K562 (cell line): Measurements from ENCODE around the gene KRR1. TPM values are rescaled to one million over a fixed set of nuclear protein-coding genes. Genes with fewer than 3 reads are reported as not detected.

ENCODE experiments used
- ATAC-seq: fragments of 200-7000 bp; cut with Tn5 transposase; 3 replicates; pipeline ENCODE4 v1.9.1; 2020; ENCODE audit warnings: moderate library complexity
- BruUV-seq: library from RNA; stranded (reverse); fragments of 400-500 nt; replicated peaks from 2 replicates; lab custom pipeline; 2021; lab: Mats Ljungman, UMichigan
- CTCF ChIA-PET: fragments of 300-600 bp; formaldehyde crosslinking; extraction: SDS; loops from one replicate; lab custom pipeline; 2021; ENCODE audit warnings: low intra/inter-chr PET ratio; lab: Yijun Ruan, JAX
- POLR2A ChIA-PET: fragments of 300-600, 350-650 bp; sonication (Branson Sonifier 250); formaldehyde crosslinking; extraction: SDS; loops from one replicate; lab custom pipeline; 2021; ENCODE audit warnings: antibody characterized with exemption, inconsistent platforms; lab: Yijun Ruan, JAX
- DNase-seq, 4 experiments: peaks; one replicate each; pipeline versions ENCODE4 v3.0.0 to v3.0.0-alpha.2; 2011 to 2018; ENCODE audit warnings: low spot score in 3 of 4, mixed read lengths in 3 of 4; ENCODE audit errors: extremely low read depth in 1 of 4
- FAIRE-seq: peaks from 2 replicates; lab custom pipeline; 2011; peaks lifted over from hg19 to GRCh38; lab: Jason Lieb, UNC
- H2AFZ ChIP-seq: 2 replicates; pipeline ENCODE4 v1.6.0; 2011; ENCODE audit warnings: low read depth, low read length, control low read depth, inconsistent platforms
- H3K27ac ChIP-seq: fragments of 200-600 bp; 3 replicates; pipeline ENCODE4 v1.8.0; 2011; ENCODE audit warnings: low read depth, mild to moderate bottlenecking, control low read depth, inconsistent platforms, low read length, moderate library complexity, mixed read lengths; ENCODE audit errors: extremely low read depth
- H3K27me3 ChIP-seq, 2 experiments: fragments of 300-600 bp in 1 of 2; 2 replicates in 1 of 2; 3 replicates in 1 of 2; pipeline versions ENCODE4 v1.6.0 to v1.8.0; 2011; ENCODE audit warnings: inconsistent platforms in 2 of 2, low read length in 2 of 2, mild to moderate bottlenecking in 1 of 2, mixed read lengths in 1 of 2, moderate library complexity in 1 of 2; ENCODE audit not compliant: control insufficient read depth in 2 of 2, insufficient read depth in 2 of 2
- H3K36me3 ChIP-seq: fragments of 300-600 bp; 3 replicates; pipeline ENCODE4 v1.8.0; 2011; ENCODE audit warnings: mild to moderate bottlenecking, low read length, inconsistent platforms; ENCODE audit not compliant: control insufficient read depth, insufficient read depth
- H3K4me1 ChIP-seq, 2 experiments: fragments of 200-600 bp in 1 of 2; replicated peaks in 1 of 2; 2 replicates in 1 of 2; 3 replicates in 1 of 2; pipeline versions ENCODE4 v1.5.1 to v1.8.0; 2011; ENCODE audit warnings: inconsistent platforms in 2 of 2, low read length in 2 of 2, mild to moderate bottlenecking in 1 of 2, mixed read lengths in 1 of 2, moderate library complexity in 1 of 2; ENCODE audit not compliant: control insufficient read depth in 2 of 2, insufficient read depth in 2 of 2
- H3K4me2 ChIP-seq: 2 replicates; pipeline ENCODE4 v1.6.1; 2011; ENCODE audit warnings: low read length, control low read depth, inconsistent platforms, mixed read lengths; ENCODE audit not compliant: insufficient read depth
- H3K4me3 ChIP-seq: fragments of 200-600 bp; sonication (generic), shearing (Covaris generic); 2 replicates; pipeline ENCODE4 v1.5.1; 2016; ENCODE audit warnings: control low read depth, inconsistent platforms
- H3K79me2 ChIP-seq: fragments of 200-600 bp; 3 replicates; pipeline ENCODE4 v1.8.0; 2011; ENCODE audit warnings: low read length, inconsistent platforms; ENCODE audit not compliant: control insufficient read depth, insufficient read depth
- H3K9ac ChIP-seq, 2 experiments: 2 replicates each; pipeline versions ENCODE4 v1.6.0 to v1.6.1; 2011; ENCODE audit warnings: low read depth in 2 of 2, low read length in 2 of 2, control low read depth in 1 of 2, inconsistent platforms in 1 of 2, mild to moderate bottlenecking in 1 of 2, mixed read lengths in 1 of 2; ENCODE audit not compliant: insufficient read depth in 1 of 2
- H3K9me1 ChIP-seq: one replicate; pipeline ENCODE4 v1.6.0; 2011; ENCODE audit warnings: inconsistent platforms, mild to moderate bottlenecking, low read length, moderate library complexity; ENCODE audit not compliant: control insufficient read depth, insufficient read depth
- H3K9me3 ChIP-seq: replicated peaks from 2 replicates; pipeline ENCODE4 v1.5.1; 2011; ENCODE audit warnings: low read depth, low read length, inconsistent platforms; ENCODE audit not compliant: control insufficient read depth, insufficient read depth
- H4K20me1 ChIP-seq: replicated peaks from 2 replicates; pipeline ENCODE4 v1.6.1; 2011; ENCODE audit warnings: low read length, inconsistent platforms, mixed read lengths; ENCODE audit not compliant: control insufficient read depth, insufficient read depth
- ATF3 ChIP-seq, 2 experiments: fragments of 450-650 bp in 1 of 2; sonication (generic) in 1 of 2; formaldehyde crosslinking in 1 of 2; IDR thresholded peaks in 1 of 2; conservative IDR thresholded peaks in 1 of 2; 2 replicates each; pipeline versions ENCODE4 v1.6.1 to v1.8.1; 2016 to 2023; ENCODE audit warnings: mild to moderate bottlenecking in 2 of 2, moderate library complexity in 2 of 2, inconsistent platforms in 1 of 2, missing genetic modification reagents in 1 of 2
- CEBPB ChIP-seq: fragments of 450-650 bp; IDR thresholded peaks from 2 replicates; pipeline ENCODE4 v1.6.1; 2016; ENCODE audit warnings: missing genetic modification characterization, missing compliant biosample characterization
- CEBPG ChIP-seq, 3 experiments: fragments of 200-800 bp in 1 of 3; sonication (Bioruptor generic) in 1 of 3; sonication (generic) in 1 of 3; formaldehyde crosslinking in 1 of 3; IDR thresholded peaks in 2 of 3; conservative IDR thresholded peaks in 1 of 3; 2 replicates each; pipeline versions ENCODE4 v1.6.1 to v1.8.0; 2016 to 2022; ENCODE audit warnings: missing compliant biosample characterization in 2 of 3, missing genetic modification characterization in 2 of 3, mild to moderate bottlenecking in 1 of 3, missing genetic modification reagents in 1 of 3
- GABPA ChIP-seq: fragments of 200-800 bp; sonication (Bioruptor generic); conservative IDR thresholded peaks from 2 replicates; pipeline ENCODE4 v1.6.1; 2016; ENCODE audit warnings: low read depth, missing genetic modification characterization, missing compliant biosample characterization
- MTF1 ChIP-seq: fragments of 250-450 bp; sonication (Bioruptor Pico); IDR thresholded peaks from 2 replicates; pipeline ENCODE4 v1.9.0; 2021; ENCODE audit warnings: moderate library complexity, mild to moderate bottlenecking, inconsistent platforms, borderline replicate concordance
- PML ChIP-seq: IDR thresholded peaks from 2 replicates; pipeline ENCODE4 v1.6.1; 2012; ENCODE audit warnings: low read length, inconsistent platforms
- RHOXF2B ChIP-seq: fragments of 250-450 bp; sonication (Bioruptor Pico); conservative IDR thresholded peaks from 2 replicates; pipeline ENCODE4 v1.5.1; 2021
- RUNX1 ChIP-seq: sonication (generic); IDR thresholded peaks from 2 replicates; pipeline ENCODE4 v1.6.1; 2016; ENCODE audit warnings: antibody characterized with exemption, low read depth
- SAP30 ChIP-seq: fragments of 200-600 bp; sonication (generic); IDR thresholded peaks from 2 replicates; pipeline ENCODE4 v1.6.1; 2012; ENCODE audit warnings: borderline replicate concordance, low read depth, mild to moderate bottlenecking, moderate library complexity, low read length, control low read depth, inconsistent platforms; ENCODE audit not compliant: insufficient read depth, poor library complexity, severe bottlenecking
- TBP ChIP-seq: optimal IDR thresholded peaks from 2 replicates; pipeline ENCODE3; 2011; ENCODE audit warnings: low read depth, low read length, improper control_type of control experiment
- WGBS: fragments of 100-300 bp; shearing (Covaris generic); methylation state at CpG from one replicate; pipeline ENCODE4 v1.1.6; 2016; ENCODE audit warnings: low coverage, mixed read lengths; ENCODE audit not compliant: insufficient coverage; ENCODE audit errors: missing lambda C conversion rate; 5-methylcytosine and 5-hydroxymethylcytosine counted together
- in situ Hi-C: fragments of 300-500 bp; cut with MboI; formaldehyde crosslinking; loops from 4 replicates; pipeline ENCODE4 v1.15.0; 2018; ENCODE audit warnings: inconsistent platforms, mixed read lengths
- intact Hi-C: fragments of 100-400 bp; cut with micrococcal nuclease; formaldehyde crosslinking; loops from 2 replicates; pipeline ENCODE4 v1.14.2; 2022
- polyA plus RNA-seq, 8 experiments: library from polyadenylated mRNA; depleted of rRNA in 4 of 8; stranded (reverse) in 5 of 8; unstranded in 3 of 8; fragments of >200 nt; fragmentation: Nextera tagmentation in 2 of 8; fragmentation: Illumina TruSeq in 1 of 8; extraction: Ambion mirVana in 2 of 8; extraction: Trizol in 1 of 8; gene quantifications; 2 replicates each; pipeline versions ENCODE4 v1.2.1 to v1.2.3, GENCODE V29; 2011 to 2014; ENCODE audit warnings: inconsistent platforms in 1 of 8, missing spikeins in 1 of 8
- total RNA-seq, 7 experiments: library from RNA; depleted of rRNA in 6 of 7; stranded (reverse); fragments of >200 nt in 6 of 7; fragmentation: Illumina TruSeq in 2 of 7; extraction: Trizol in 2 of 7; gene quantifications; 2 replicates each; pipeline versions ENCODE4 v1.2.1 to v1.2.3, GENCODE V29; 2011 to 2021; ENCODE audit warnings: low replicate concordance in 1 of 7

Gene KRR1
- total and polyA plus RNA-seq, 9 of the 15 experiments (the other 6 are each of a cell fraction or from before 2014, with no cell fraction given), result 42.6 to 102 (median 61.0) TPM

GRCh38 chr12:75482646-75483045 is 28.8 kb downstream of the KRR1 start (continued):
- no peak for TF ChIP-seq GABPA
- TF ChIP-seq MTF1 (CRISPR knock-in tag), result no peak
- no peak for TF ChIP-seq RHOXF2B (CRISPR knock-in tag)

GRCh38 chr12:75481774-75482173 is 29.6 kb downstream of the KRR1 start:
- BruUV-seq, result no TSS peak
- Histone ChIP-seq H3K9me3 (no peaks in the 10 kb centered on the region), H3K9me1 (no peaks in the 10 kb centered on the region), H4K20me1 (no peaks in the 10 kb centered on the region), H2AFZ (0 out of 2 replicates have a peak overlapping the region, but pooled peaks have one; percentile 80), H3K4me3 (no peak overlapping the region), H3K27ac (no peak overlapping the region), H3K4me1 (peaks cover 0 to 6% of the 10 kb centered on the region in 2 experiments; a peak in 4 of 5 replicates), H3K4me2 (no peak overlapping the region), H3K27me3 (no peaks in the 10 kb centered on the region), H3K79me2 (no peaks in the 10 kb centered on the region), H3K9ac (no peak overlapping the region), H3K36me3 (no peaks in the 10 kb centered on the region)
- intact Hi-C loops (loop anchor here (5.0 to 10.0 kb wide), 3 partner anchors 149 to 973 kb away; partner anchors contain the start of genes BBS10, CAPS2 and GLIPR1L1), in situ Hi-C loops (loop anchor here (10.0 kb wide), 1 partner anchor 147 kb away; the partner anchor contains the start of genes CAPS2 and GLIPR1L1)
- FAIRE-seq (no peak), ATAC-seq (no peak), DNase-seq (no peak)
- POLR2A ChIA-PET, result no interaction called here
- CTCF ChIA-PET, result no interaction called here
- TF ChIP-seq SAP30, result no peak
- no peak for TF ChIP-seq TBP
- TF ChIP-seq PML, result no peak
- no peak for TF ChIP-seq RUNX1
- TF ChIP-seq CEBPG (CRISPR knock-in tag; IDR thresholded peaks at IDR 0.05), result no peak
- TF ChIP-seq CEBPG (tag; conservative IDR thresholded peaks at IDR 0.05 in 1 of 2, IDR thresholded peaks at IDR 0.05 in 1 of 2), result 0 out of 4 replicates have a peak, but pooled peaks of 1 of the 2 experiments have one; percentile 21
- TF ChIP-seq CEBPB (tag), result peak; percentile 34
- no peak for TF ChIP-seq ATF3 (IDR thresholded peaks at IDR 0.05)
- no peak for TF ChIP-seq ATF3 (CRISPR knock-in tag; conservative IDR thresholded peaks at IDR 0.05)
- WGBS, result 51% methylated on average over 4 of the region's 4 CpGs
